ENCODE measurements around the gene SMIM44.

Gene SMIM44

GRCh38 chr19:3499738-3500428 is 16.6 kb upstream of the SMIM44 start:
- DNase-seq = no peak

DNA sequence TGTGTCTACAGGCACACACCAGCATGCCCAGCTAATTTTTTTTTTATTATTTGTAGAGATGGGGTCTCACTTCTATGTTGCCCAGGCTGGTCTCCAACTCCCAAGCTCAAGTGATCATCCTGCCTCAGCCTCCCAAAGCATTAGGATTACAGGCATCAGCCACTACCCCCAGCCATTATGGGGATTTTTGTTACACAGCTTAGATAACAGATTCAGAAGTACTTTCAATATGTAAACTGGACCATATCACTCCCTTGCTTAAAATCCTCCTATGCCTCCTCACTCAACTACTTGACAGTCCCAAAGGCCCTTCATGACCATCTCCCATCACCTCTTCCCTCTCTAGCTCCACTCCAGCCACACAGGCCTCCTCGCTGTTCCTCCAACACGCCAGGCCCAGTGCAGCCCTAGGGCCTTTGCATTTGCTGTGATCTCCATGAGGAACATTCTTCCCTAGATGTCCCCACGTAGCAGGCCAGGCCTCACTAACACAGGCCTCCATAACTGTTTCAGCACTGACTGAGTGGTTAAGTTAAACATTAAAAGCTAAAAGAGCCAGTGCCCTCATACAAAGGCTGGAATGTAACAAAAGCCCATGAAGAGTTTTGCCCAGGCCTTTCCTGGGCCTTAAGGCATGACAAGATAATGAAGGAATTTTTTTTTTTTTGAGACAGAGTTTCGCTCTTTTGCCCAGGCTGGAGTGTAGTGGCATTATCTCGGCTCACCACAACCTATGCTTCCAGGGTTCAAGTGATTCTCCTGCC is 14.7 kb upstream of the SMIM44 start:
- DNase-seq = no peak

DNA sequence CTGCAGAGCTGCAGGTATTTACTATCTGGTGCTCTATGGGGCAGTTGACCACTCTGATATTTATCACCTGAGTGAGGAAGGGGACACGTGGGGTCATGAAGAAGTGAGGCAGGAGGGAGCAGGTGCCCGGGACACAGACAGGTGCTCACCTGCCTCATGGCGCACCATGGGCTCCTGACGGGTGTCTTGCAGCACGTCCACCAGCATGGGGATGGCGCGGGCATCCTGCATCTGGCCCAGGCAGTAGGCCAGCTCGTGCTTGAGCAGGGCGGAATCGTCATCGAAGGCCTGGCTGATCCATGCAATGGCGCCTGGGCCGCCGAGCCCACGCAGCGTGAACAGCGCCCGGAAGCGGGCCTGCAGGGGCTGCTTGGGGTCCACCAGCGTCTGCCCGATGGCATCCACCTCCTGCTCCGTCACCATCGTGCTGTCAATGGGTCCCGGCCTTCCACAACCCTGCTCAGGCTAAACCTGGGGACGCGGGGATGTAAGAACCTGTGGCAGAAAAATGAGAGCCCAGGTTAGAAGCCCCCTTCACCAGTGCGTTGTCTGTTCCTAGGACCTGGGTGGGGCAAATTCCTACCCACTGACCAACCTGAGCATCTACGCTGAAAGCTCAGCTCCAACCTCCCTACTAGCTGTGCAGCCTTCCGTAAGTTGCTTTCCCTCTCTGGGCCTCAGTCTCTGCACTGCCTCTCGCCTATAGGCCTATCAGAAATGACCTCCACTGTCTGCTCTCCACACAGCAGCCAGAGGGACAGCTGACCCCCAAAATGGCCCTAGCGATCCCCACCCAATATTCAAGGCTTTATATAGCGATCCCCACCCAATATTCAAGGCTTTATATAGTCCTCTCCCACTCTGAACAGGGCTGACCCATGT is 13.4 kb upstream of the SMIM44 start:
- no peak for DNase-seq

DNA sequence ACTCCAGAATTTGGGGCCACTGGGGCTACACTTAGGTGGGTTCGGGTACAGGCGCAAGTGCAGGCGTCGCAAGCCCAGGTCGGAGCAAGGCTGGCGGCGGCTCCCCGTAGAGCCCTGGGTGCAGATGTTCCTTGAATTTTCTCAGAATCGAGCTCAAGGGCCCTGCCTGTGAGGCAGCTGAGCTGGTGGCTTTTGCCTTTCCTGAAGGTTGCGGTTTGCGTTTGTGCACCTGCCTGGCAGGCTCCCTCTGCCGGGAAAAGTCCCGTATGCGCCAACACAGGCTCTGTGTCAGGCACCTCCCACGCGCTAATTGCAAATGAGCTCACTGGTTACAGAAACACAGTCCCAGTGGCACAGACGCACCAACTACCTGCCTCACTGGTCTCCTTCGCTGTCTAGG is 11.3 kb upstream of the SMIM44 start:
- DNase-seq = no peak

DNA sequence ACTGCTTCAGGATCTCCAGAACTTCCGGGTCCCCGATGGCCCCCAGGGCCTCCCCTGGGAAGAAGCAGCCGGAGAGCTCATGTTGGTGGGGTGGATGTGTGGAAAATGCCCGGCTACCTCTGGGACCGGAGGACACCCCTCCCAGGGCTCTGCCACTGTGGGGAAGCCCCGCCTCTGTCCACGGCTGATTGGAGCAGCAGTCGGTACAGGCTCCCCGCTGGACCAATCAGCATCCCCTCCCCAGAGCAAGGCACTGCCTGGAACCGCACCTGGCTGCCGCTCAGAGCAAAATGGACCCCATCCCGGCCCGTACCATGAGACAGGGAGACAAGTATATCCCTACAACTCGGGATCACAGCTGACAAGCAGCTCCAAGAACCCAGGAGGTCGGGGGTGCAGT is 10.8 kb upstream of the SMIM44 start:
- DNase-seq = no peak

- DNase-seq = no peak
These were observed 10.4 kb upstream of the SMIM44 start for GRCh38 chr19:3493651-3494050.

DNA sequence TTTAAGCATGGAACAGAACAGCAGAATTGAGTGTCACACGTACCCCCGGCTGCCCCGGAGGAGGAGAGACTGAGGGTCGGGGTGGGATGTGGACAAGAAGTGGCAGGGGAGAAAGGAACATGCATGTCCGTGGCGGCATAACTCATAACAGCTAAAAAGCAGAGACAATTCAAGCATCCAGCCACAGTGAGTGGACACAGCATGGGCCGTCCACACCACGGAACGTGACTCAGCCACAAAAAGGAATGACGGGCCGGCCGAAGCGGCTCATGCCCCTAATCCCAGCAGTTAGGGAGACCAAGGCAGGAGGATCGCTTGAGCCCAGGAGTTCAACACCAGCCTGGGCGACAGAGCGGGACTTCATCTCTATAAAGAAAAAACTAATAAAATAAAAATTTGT is 9.7 kb upstream of the SMIM44 start:
- no peak for DNase-seq

- DNase-seq = no peak
These were observed 9.0 kb upstream of the SMIM44 start for GRCh38 chr19:3492131-3492839.

DNA sequence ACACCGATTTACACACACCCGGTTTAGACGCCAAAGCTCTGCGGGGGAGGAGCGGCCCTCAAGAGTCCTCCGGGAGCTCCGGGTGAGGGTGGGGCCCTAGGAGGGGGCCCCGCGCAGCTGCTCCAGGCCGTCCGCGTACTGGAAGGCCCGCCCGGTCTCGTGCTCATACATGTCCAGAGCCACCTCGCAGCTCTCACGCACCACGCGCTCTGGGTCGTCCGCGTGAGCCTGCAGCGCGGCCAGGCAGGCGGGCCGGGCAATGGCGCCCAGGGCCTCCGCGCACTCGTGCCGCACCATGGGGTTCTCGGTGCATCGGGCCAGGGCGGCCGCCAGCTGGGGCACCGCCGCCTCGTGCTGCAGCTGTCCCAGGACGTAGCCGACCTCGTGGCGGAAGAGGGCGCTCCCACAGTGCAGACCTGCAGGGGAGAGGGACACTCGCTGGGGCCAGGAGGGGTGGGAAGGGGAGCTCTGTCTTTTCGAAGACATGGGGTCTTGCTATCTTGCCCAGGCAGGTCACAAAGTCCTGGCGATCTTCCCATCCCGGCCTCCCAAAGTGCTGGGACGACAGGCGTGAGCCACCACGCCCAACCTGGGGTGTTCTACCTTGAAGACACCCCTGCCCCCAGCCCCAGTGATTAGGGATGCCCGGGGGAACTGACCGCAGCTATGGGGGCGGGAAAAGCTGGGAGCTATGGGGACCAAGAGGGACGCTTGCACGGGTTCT is 8.3 kb upstream of the SMIM44 start:
- DNase-seq = no peak

DNA sequence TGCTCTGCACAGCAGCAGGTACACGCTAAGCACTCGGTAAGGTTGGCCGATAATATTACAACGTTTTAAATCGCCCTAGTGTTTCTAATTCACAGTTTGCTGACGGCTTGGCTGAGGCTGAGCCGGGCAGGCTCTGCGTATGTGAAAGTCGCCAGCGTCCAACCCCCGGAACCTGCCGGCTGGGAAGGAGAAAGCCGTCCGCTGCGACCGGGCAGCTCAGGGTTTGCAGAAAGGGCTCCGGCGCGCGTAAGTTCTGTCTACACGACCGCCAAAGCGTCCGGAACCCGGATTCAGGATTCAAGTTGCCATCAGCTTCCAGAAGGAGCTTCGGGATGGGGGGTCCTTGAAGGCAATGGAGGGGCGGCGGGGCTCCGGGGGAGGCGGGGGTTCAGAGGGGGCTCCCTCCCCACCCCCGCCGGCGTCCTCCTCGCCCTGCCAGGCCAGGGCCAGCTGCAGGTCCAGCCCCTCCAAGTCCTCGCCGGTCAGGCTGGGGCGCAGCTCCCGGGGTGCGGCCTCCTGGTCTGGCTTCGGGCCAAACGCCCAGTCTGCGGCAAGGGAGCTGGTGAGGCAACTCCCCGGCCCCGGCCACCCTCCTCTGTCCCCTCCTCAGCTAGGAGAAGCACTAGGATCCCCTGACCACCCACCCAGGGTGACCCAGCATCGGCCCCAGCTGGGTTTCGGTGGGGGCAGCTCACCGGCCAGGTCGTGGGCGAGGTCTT is 575 bp downstream of the SMIM44 start:
- no peak for DNase-seq

GRCh38 chr19:3481241-3482090 is 1.8 kb downstream of the SMIM44 start:
- no peak for DNase-seq

- DNase-seq = no peak
These were observed 2.7 kb downstream of the SMIM44 start, which contains the start of gene SMIM24 for GRCh38 chr19:3480383-3481091. SMIM24 (minus strand) TSS chr19:3480525; CDS start chr19:3480463, 62 bp downstream.

DNA sequence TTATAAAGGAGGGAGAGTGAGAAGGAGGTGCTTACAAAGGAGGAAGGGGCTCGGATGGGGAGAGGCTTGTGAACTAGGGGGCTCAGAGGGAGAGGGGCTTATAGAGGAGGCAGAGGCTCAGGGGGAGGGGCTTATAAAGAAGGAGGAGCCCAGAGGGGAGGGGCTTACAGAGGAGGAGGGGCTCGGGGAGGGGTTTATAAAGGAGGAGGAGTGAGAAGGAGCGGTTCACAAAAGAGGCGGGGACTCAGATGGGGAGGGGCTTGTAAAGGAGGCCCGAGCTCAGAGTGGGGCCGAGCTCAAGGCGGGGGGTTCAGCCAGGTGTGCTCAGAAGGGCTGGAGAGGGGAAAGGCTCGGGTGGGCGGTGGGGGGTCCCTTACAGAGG is 3.4 kb downstream of the SMIM44 start:
- DNase-seq = no peak

DNA sequence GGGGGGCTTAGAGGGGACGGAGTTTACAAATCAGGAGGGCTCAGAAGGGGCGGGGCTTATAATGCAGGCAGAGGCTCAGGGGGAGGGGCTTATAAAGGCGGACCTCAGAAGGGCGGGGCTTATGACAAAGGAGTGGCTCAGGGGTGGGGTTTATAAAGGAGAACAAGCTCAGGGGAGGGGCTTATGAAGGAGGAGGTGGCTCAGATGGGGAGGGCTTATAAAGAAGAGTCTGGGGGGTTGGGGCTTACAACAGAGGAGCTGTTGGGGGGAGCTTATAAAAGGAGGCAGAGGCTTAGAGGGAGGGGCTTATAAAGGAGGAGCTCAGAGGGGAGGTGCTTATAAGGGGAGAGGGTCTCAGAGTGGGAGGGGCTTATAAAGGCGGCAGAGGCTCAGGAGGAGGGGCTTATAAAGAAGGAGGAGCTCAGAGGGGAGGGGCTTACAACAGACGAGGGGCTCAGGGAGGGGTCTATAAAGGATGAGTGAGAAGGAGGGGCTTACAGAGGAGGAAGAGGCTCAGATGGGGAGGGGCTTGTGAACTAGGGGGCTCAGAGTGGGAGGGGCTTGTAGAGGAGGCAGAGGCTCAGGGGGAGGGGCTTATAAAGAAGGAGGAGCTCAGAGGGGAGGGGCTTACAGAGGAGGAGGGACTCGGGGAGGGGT is 3.9 kb downstream of the SMIM44 start:
- peak; percentile 76 for DNase-seq

DNA sequence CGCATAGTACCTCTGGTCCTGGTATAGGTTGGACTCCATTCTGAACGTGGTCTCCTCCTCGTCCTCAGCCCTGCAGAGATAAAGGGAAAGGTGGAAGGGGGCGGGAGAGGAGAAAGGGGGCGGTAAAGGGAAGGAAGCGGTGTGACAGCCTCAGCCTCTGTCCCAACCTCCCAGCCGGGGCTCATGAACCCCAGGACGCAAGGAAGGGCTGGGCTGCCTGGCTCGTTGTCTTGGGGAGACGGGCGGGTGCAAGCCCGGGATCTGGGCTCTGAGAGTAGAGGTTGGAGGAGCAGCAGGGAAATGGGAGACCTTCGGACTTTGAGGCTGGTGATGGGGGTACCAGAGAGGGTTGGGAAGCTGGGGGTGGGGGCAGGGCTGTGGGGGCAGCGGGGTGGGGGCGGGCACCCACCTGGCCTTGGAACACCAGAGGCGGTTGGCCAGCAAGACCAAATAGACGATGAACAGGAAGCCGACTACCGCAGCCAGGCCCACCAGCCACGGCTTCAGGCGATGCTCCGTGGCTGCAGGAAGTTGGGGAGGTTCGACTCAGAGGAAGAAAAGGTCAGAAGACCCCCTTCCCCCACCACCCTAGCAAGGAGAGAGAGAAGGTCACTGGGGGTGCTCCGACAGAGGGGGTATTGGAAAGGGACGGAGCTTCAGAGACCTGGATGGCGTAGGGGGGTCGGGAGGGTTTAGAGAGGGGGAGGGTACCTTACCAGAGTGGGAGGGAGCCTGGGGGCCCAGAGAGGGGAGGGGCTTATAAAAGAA is 4.6 kb downstream of the SMIM44 start:
- peak; percentile 57 for DNase-seq

DNA sequence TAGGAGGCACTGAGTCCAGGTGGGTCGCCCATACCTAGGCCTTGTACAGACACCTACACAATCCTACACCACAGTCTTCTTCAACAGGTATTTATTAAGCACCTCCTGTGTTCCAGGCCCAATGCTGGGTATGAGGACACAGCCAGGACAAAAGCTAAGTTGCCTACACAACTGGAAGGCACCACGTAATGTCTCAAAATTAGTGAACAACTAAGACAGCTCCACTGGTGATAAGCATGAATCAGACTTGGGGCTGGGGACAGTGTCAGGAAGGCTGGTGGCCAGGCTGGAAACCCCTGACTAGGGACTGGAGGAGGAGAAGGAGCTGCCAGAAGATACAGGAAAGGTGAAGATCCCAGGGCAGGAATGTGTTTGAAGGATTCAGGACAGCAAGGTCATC is 5.3 kb downstream of the SMIM44 start:
- DNase-seq = no peak

DNA sequence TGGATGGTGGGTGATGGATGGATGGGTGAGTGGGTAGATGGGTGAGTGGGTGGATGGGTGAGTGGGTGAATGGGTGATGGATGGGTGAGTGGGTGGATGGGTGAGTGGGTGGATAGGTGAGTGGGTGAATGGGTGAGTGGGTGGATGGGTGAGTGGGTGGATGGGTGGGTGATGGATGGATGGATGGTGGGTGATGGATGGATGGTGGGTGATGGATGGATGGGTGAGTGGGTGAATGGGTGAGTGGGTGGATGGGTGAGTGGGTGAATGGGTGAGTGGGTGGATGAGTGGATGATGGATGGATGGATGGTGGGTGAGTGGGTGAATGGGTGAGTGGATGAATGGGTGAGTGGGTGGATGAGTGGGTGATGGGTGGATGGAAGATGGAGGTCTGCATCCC is 5.7 kb downstream of the SMIM44 start:
- DNase-seq = no peak

- no peak for DNase-seq
These were observed 6.4 kb downstream of the SMIM44 start for GRCh38 chr19:3476830-3477229.

- DNase-seq = no peak
These were observed 7.8 kb downstream of the SMIM44 start for GRCh38 chr19:3475449-3475848.
